GM13976 (cell line): Measurements from ENCODE around the gene AMBP.

ENCODE experiments used
- DNase-seq: peaks from one replicate; pipeline ENCODE4 v3.0.0; 2012; ENCODE audit warnings: low spot score
- in situ Hi-C: fragments of 300-500 bp; cut with MboI; formaldehyde crosslinking; loops from one replicate; pipeline ENCODE4 v1.12.0; 2022; ENCODE audit warnings: low sequenced_read_pairs, mixed read lengths, inconsistent platforms; ENCODE audit not compliant: unreplicated experiment
- TF ChIP-seq, protein P1 (sequence below): IDR thresholded peaks from 2 replicates; pipeline ENCODE4 v1.5.1; 2012; ENCODE audit warnings: borderline replicate concordance, mild to moderate bottlenecking; ENCODE audit not compliant: insufficient read depth; ENCODE audit errors: extremely low read depth, missing control alignments, control extremely low read depth

AMBP gene

DNA sequence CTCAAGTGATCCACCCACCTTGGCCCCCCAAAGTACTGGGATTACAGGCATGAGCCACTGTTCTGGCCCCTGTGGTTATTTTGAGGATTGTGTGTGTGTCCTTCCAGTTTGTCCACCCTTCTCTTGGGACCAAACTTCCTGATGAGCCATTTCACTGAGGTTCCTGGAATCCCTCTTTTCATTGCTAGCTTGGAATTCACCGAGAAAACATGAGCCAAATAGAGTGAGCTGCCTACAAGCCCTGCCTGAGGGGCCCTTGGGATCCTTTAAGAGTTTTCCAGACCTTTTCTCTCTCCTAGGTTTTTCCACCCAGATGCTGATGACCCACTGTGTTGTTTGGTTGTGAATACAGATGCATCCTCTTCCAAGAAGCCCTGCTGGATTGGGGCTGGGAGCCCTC is 34.2 kb upstream of the AMBP start:
- TF ChIP-seq, protein P1, sequence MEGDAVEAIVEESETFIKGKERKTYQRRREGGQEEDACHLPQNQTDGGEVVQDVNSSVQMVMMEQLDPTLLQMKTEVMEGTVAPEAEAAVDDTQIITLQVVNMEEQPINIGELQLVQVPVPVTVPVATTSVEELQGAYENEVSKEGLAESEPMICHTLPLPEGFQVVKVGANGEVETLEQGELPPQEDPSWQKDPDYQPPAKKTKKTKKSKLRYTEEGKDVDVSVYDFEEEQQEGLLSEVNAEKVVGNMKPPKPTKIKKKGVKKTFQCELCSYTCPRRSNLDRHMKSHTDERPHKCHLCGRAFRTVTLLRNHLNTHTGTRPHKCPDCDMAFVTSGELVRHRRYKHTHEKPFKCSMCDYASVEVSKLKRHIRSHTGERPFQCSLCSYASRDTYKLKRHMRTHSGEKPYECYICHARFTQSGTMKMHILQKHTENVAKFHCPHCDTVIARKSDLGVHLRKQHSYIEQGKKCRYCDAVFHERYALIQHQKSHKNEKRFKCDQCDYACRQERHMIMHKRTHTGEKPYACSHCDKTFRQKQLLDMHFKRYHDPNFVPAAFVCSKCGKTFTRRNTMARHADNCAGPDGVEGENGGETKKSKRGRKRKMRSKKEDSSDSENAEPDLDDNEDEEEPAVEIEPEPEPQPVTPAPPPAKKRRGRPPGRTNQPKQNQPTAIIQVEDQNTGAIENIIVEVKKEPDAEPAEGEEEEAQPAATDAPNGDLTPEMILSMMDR = no peak
- in situ Hi-C loops = no loop called here
- DNase-seq = no peak

DNA sequence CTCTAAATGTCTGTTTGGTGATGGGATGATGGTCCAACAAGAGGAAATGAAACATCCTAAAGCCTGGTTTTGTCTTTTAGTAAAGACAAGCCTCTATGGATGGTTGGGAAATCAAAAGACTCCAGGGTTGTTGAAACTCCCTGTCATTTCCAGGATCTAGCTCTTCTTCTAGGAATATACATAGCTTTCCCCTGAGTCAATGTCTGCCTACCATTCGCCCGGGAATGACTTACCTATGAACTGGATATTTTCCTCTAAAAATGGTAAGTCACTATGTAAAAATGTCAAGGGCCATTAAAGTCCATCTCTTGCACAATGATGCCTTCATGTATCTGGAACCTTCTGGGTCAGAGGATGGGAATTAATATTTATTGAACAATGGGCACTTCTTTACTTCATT is 32.1 kb upstream of the AMBP start:
- in situ Hi-C loops = no loop called here
- no peak for DNase-seq
- TF ChIP-seq, protein P1 = no peak

DNA sequence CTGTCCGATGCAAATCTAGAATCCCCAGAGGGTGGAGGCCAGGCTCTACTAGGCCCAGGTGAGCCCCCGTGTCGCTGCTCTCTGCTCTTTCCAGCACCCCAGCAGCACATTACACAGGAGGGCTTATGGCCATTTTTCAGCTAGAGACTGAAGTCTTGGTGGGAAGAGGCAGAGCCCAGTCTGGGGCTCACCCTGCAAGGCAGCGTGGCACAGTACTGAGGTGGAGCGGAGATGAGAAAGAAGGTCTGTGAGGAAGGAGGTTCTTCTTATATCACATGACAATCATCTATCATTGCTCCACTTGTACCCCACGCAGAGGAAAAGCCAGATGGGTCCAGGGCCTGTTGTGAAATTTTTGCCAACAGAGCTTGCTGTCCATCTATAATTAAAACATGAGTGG is 31.0 kb upstream of the AMBP start:
- in situ Hi-C loops = no loop called here
- no peak for DNase-seq
- TF ChIP-seq, protein P1 = no peak

DNA sequence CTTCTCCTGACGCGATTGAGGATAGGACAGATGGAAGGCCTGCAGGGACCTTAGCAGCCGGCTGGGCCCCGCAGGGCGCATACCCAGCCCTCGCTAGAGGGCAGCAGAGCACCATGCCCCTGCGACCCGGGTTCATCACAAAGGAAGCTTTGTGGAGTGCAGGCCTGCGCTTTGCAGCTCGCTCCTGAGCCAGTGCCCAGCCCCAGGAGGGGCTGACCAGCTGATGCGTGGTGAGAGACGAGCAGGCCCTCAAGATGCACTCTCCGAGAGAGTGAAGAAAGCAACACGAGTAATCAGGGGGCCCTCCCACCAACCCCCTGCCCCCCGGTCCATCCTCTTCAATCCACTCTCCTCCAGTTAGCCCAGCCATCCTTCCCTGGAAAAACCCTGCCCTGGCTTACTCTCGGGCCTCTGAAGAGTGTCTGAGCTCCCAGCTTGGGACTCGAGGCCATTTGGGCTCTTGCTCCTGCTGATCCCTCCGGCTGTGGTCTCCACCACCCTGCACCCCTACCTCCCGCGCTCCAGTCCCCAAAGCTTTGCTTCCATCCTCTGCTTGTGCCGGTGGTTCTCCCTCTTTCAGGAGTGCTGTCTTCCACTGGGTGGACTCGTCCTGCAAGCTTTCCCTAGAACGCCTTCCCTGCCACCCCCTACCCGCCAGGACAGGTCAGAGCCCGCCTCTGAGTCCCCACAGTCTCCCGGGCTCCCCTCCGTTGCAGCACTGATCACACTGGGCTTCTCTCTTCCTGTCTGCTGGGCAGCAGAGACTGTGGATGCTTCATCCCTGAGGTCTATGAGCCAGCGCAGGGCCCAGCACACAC is 30.1 kb upstream of the AMBP start:
- in situ Hi-C loops = no loop called here
- TF ChIP-seq, protein P1 = peak; percentile 87
- peak; percentile 82 for DNase-seq

DNA sequence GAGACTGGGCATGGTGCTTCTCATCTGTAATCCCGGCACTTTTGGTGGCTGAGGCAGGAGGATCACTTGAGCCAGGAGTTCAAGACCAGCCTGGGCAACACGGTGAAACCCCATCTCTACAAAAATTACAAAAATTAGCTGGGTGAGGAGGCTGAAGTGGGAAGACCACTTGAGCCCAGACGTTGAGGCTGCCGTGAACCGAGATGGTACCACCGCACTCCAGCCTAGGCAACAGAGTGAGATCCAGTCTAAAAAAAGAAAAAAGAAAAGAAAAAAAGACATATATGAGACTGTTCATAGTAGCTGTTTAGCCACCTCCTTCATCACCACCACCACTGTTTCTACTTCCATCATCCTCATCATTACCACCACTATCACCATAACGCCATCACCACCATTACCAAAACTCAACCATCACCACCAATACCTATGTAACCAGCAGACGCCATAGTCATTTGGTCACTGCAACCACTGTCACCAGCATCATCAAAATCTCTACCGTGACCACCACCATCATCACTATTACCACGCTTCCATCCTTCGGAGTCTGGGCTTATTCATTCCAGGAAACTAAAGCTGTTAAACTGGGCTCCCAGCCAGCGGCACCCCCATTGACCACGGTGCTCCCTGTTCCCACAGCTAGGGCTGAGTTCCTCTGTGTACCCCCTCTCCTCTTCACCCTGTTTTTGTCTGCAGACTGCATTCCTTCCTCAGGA is 29.3 kb upstream of the AMBP start:
- in situ Hi-C loops = no loop called here
- no peak for DNase-seq
- TF ChIP-seq, protein P1 = no peak

DNA sequence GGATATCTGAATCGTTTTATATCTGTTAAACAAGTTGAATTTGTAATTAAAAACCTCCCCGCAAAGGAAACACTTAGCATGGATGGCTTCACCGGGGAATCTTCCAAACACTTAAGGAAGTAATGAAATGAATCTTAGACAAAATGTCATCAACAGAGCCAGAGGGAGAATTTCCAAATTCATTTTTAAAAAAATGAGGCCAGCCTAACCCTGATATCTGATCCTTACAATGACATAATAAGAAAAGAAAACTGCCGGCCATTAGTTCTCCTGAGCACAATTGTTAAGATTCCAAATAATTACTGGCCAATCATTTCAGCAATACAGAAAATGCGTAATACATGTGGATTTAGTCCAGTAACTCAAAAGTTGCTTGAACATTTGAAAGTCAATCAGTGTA is 27.1 kb upstream of the AMBP start:
- in situ Hi-C loops = no loop called here
- DNase-seq = no peak
- TF ChIP-seq, protein P1 = no peak
